ENCODE measurements around the gene IGHMBP2. TPM values are rescaled to one million over a fixed set of nuclear protein-coding genes. Genes with fewer than 3 reads are reported as not detected.

The IGHMBP2 gene
- total RNA-seq, 2 donors from 2014 or later, result 24.7 to 40.8 TPM

DNA sequence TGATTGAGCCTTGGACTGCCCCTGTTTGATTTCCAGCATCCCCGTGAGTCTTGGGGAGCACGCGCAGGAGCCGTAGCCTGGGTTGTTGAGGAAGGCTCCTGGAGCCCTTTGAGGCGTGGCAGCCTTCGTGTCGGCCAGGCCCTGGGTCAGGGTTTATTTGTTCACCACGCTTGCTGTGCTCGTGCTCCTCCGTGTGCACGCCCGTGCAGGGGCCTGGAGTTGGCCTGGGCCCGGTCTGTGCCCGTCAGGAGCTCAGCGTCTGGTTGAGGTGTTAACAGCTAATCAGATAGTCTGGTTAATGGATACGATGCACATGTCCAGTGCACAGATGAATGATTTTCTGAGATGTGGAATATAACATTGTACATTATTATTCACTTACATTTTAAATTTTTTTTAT lies 8.0 kb downstream of the IGHMBP2 start:
- no peak overlapping the region for H3K4me3 ChIP-seq
- DNase-seq (ENCODE audit: low spot score) (no peak), ATAC-seq (ENCODE audit: insufficient number of reproducible peaks, low FRiP score, low read depth) (no peak)
- TF ChIP-seq CTCF (IDR thresholded peaks at IDR 0.05), result no peak
- H3K9me3 ChIP-seq, result no peaks in the 10 kb centered on the region
- H3K27me3 ChIP-seq (replicated peaks; ENCODE audit: insufficient read depth), result no peaks in the 10 kb centered on the region
- peaks cover 53% of the 10 kb centered on the region for H3K36me3 ChIP-seq
- no peak overlapping the region for H3K27ac ChIP-seq
- no peaks in the 10 kb centered on the region for H3K4me1 ChIP-seq (ENCODE audit: control insufficient read depth in 1 of 2, low read depth in 2 of 2)

GRCh38 chr11:68912254-68912653 lies 8.6 kb downstream of the IGHMBP2 start:
- ATAC-seq (ENCODE audit: insufficient number of reproducible peaks, low FRiP score, low read depth) (no peak), DNase-seq (ENCODE audit: low spot score) (no peak)
- H3K4me3 ChIP-seq, result no peak overlapping the region
- H3K27ac ChIP-seq, result no peak overlapping the region
- H3K4me1 ChIP-seq (ENCODE audit: control insufficient read depth in 1 of 2, low read depth in 2 of 2), result no peaks in the 10 kb centered on the region
- peaks cover 55% of the 10 kb centered on the region for H3K36me3 ChIP-seq
- H3K27me3 ChIP-seq (replicated peaks; ENCODE audit: insufficient read depth), result no peaks in the 10 kb centered on the region
- H3K9me3 ChIP-seq, result no peaks in the 10 kb centered on the region
- no peak for TF ChIP-seq CTCF (IDR thresholded peaks at IDR 0.05)

- Histone ChIP-seq H3K4me3 (no peak overlapping the region), H3K36me3 (peaks cover 56% of the 10 kb centered on the region), H3K27ac (no peak overlapping the region), H3K9me3 (no peaks in the 10 kb centered on the region), H3K4me1 (ENCODE audit: control insufficient read depth in 1 of 2, low read depth in 2 of 2) (no peaks in the 10 kb centered on the region), H3K27me3 (replicated peaks; ENCODE audit: insufficient read depth) (no peaks in the 10 kb centered on the region)
- TF ChIP-seq CTCF (IDR thresholded peaks at IDR 0.05), result no peak
- DNase-seq (ENCODE audit: low spot score), result no peak
- ATAC-seq (ENCODE audit: insufficient number of reproducible peaks, low FRiP score, low read depth), result no peak
Observed at GRCh38 chr11:68913188-68913587, 9.5 kb downstream of the IGHMBP2 start.

GRCh38 chr11:68914761-68915160 lies 11.1 kb downstream of the IGHMBP2 start:
- H3K9me3 ChIP-seq, result no peaks in the 10 kb centered on the region
- no peak overlapping the region for H3K4me3 ChIP-seq
- no peak overlapping the region for H3K27ac ChIP-seq
- H3K36me3 ChIP-seq, result peaks cover 58% of the 10 kb centered on the region
- ATAC-seq (ENCODE audit: insufficient number of reproducible peaks, low FRiP score, low read depth), result no peak
- H3K4me1 ChIP-seq (ENCODE audit: control insufficient read depth in 1 of 2, low read depth in 2 of 2), result no peaks in the 10 kb centered on the region
- TF ChIP-seq CTCF (IDR thresholded peaks at IDR 0.05), result no peak
- no peak for DNase-seq (ENCODE audit: low spot score)
- H3K27me3 ChIP-seq (replicated peaks; ENCODE audit: insufficient read depth), result no peaks in the 10 kb centered on the region

- TF ChIP-seq CTCF (IDR thresholded peaks at IDR 0.05), result no peak
- no peaks in the 10 kb centered on the region for H3K4me1 ChIP-seq (ENCODE audit: control insufficient read depth in 1 of 2, low read depth in 2 of 2)
- no peaks in the 10 kb centered on the region for H3K9me3 ChIP-seq
- no peak for ATAC-seq (ENCODE audit: insufficient number of reproducible peaks, low FRiP score, low read depth)
- DNase-seq (ENCODE audit: low spot score), result no peak
- H3K36me3 ChIP-seq, result peaks cover 43% of the 10 kb centered on the region
- no peak overlapping the region for H3K4me3 ChIP-seq
- no peak overlapping the region for H3K27ac ChIP-seq
- no peaks in the 10 kb centered on the region for H3K27me3 ChIP-seq (replicated peaks; ENCODE audit: insufficient read depth)
Observed at GRCh38 chr11:68916439-68916838, 12.7 kb downstream of the IGHMBP2 start.

Measured in thoracic aorta (tissue), 2 donors.